CD4-positive, alpha-beta T cell (primary cell): ENCODE measurements around the gene NAV2. TPM values are rescaled to one million over a fixed set of nuclear protein-coding genes. Genes with fewer than 3 reads are reported as not detected.
"Not testable (repeated sequence)": the region's sequence is repeated elsewhere in the genome, so short reads cannot be mapped to it uniquely, and the experiment has no call there.

ENCODE experiments used
- ATAC-seq: fragments of 200-7000 bp; cut with Tn5 transposase; one replicate; pipeline ENCODE4 v1.10.0; 2022; ENCODE audit warnings: mild to moderate bottlenecking; ENCODE audit not compliant: poor library complexity
- CTCF ChIA-PET: fragments of 350-600 bp; sonication (Branson Sonifier 250); formaldehyde crosslinking; loops from one replicate; lab custom pipeline; 2021; ENCODE audit warnings: antibody characterized with exemption, inconsistent platforms; lab: Charles Lee
- POLR2A ChIA-PET: fragments of 350-600 bp; sonication (Branson Sonifier 250); formaldehyde crosslinking; loops from one replicate; lab custom pipeline; 2021; ENCODE audit warnings: antibody characterized with exemption, inconsistent platforms; lab: Charles Lee
- DNase-seq, 14 experiments: peaks; one replicate each; pipeline ENCODE4 v3.0.0-alpha.2; 2013 to 2020; ENCODE audit warnings: mixed read lengths in 2 of 14
- H3K27ac ChIP-seq, 2 donors: one replicate each; pipeline versions ENCODE4 v1.5.1 to v1.7.0; 2013; ENCODE audit warnings: low read length in 2 of 2, low read depth in 1 of 2, mild to moderate bottlenecking in 1 of 2
- H3K27me3 ChIP-seq, 2 experiments: 1 replicate in 1 of 2; 2 replicates in 1 of 2; pipeline versions ENCODE4 v1.6.1 to v1.7.0; 2013; ENCODE audit warnings: low read length in 2 of 2, control low read depth in 1 of 2, mild to moderate bottlenecking in 1 of 2, moderate library complexity in 1 of 2; ENCODE audit not compliant: insufficient read depth in 2 of 2, control insufficient read depth in 1 of 2
- H3K36me3 ChIP-seq: one replicate; pipeline ENCODE4 v1.6.1; 2013; ENCODE audit warnings: low read length, control low read depth; ENCODE audit not compliant: insufficient read depth
- H3K4me1 ChIP-seq: one replicate; pipeline ENCODE4 v1.6.1; 2013; ENCODE audit warnings: low read length, control low read depth; ENCODE audit not compliant: insufficient read depth
- H3K4me3 ChIP-seq: one replicate; pipeline ENCODE4 v1.5.1; 2013; ENCODE audit warnings: mild to moderate bottlenecking, low read length, moderate library complexity
- H3K9me3 ChIP-seq, 2 experiments: 1 replicate in 1 of 2; 2 replicates in 1 of 2; pipeline versions ENCODE4 v1.6.1 to v1.7.0; 2013; ENCODE audit warnings: low read length in 2 of 2, mild to moderate bottlenecking in 2 of 2, control low read depth in 1 of 2, moderate library complexity in 1 of 2; ENCODE audit not compliant: control insufficient read depth in 1 of 2, insufficient read depth in 1 of 2
- H3K27ac Mint-ChIP-seq: one replicate; pipeline ENCODE4 v1.8.0; 2020; ENCODE audit warnings: mixed read lengths
- H3K27me3 Mint-ChIP-seq: one replicate; pipeline ENCODE4 v1.8.0; 2021; ENCODE audit warnings: mixed read lengths
- H3K36me3 Mint-ChIP-seq: one replicate; pipeline ENCODE4 v1.8.0; 2021; ENCODE audit warnings: low read depth, mixed read lengths
- H3K4me1 Mint-ChIP-seq: one replicate; pipeline ENCODE4 v1.8.0; 2021; ENCODE audit warnings: low read depth, mixed read lengths
- H3K4me3 Mint-ChIP-seq: one replicate; pipeline ENCODE4 v1.8.0; 2020; ENCODE audit warnings: mild to moderate bottlenecking, mixed read lengths
- H3K9me3 Mint-ChIP-seq: one replicate; pipeline ENCODE4 v1.8.0; 2020; ENCODE audit warnings: mixed read lengths
- CTCF ChIP-seq: fragments of 200-600 bp; IDR thresholded peaks from one replicate; pipeline ENCODE4 v1.8.0; 2022; ENCODE audit warnings: antibody characterized with exemption, mild to moderate bottlenecking
- intact Hi-C, 2 experiments: fragments of 100-400 bp; cut with DNase I in 1 of 2; cut with micrococcal nuclease in 1 of 2; formaldehyde crosslinking; loops; one replicate each; pipeline versions ENCODE4 v1.15.1 to v1.9.0; 2023 to 2025; cut with DNase I, micrococcal nuclease
- total RNA-seq, 174 experiments: library from RNA in 2 of 174; stranded (reverse) in 2 of 174; gene quantifications; one replicate each; pipeline ENCODE4 v1.2.3 and lab custom pipeline; 2021 to 2026

Gene NAV2
- total RNA-seq, 2 experiments from 2014 or later, result 0.55 to 0.64 TPM

DNA sequence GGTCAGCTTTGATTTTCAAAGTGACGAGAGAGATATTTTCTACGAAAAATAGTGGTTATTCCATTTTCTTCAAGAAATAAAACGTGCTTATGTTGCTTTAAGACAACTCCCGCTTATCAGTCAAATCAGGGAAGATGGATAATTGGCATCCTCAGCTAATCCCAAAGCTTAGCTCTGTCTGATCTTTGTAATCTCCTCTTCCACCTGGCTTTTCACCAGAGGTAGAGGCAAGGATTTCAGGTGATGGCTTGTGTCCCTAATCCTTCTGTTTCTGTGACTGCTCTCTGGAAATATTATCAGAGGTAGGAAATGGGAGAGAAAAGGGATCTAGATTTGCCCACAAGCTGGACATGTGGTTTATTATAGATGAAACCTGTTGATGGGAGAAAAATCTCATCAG lies 368.7 kb downstream of the NAV2 start:
- Histone ChIP-seq H3K27ac (no peak overlapping the region), H3K4me3 (no peak overlapping the region), H3K36me3 (no peaks in the 10 kb centered on the region), H3K9me3 (no peaks in the 10 kb centered on the region), H3K27me3 (no peaks in the 10 kb centered on the region), H3K4me1 (no peaks in the 10 kb centered on the region)
- CTCF ChIA-PET, result interaction anchor here (1.0 kb wide), 1 partner anchor 11 kb away, joined by 3 read pairs; no protein-coding TSS in a partner anchor
- no peaks in the 10 kb centered on the region for H3K36me3 Mint-ChIP-seq
- DNase-seq (no peak), ATAC-seq (no peak)
- TF ChIP-seq CTCF, result no peak
- no peaks in the 10 kb centered on the region for H3K4me1 Mint-ChIP-seq
- H3K27ac Mint-ChIP-seq, result no peak overlapping the region
- no peak overlapping the region for H3K4me3 Mint-ChIP-seq
- no peaks in the 10 kb centered on the region for H3K9me3 Mint-ChIP-seq
- H3K27me3 Mint-ChIP-seq, result peaks cover 9% of the 10 kb centered on the region
- intact Hi-C loops, result no loop called here
- POLR2A ChIA-PET, result no interaction called here

GRCh38 chr11:20083877-20084276 lies 371.2 kb downstream of the NAV2 start:
- H3K4me3 ChIP-seq, H3K4me1 Mint-ChIP-seq, H3K9me3 Mint-ChIP-seq, H3K27me3 ChIP-seq, H3K36me3 ChIP-seq, intact Hi-C loops, DNase-seq, H3K27me3 Mint-ChIP-seq, H3K27ac Mint-ChIP-seq, H3K4me1 ChIP-seq, POLR2A ChIA-PET, ATAC-seq, H3K36me3 Mint-ChIP-seq, CTCF ChIA-PET, H3K9me3 ChIP-seq, H3K27ac ChIP-seq, H3K4me3 Mint-ChIP-seq: not testable (repeated sequence)

DNA sequence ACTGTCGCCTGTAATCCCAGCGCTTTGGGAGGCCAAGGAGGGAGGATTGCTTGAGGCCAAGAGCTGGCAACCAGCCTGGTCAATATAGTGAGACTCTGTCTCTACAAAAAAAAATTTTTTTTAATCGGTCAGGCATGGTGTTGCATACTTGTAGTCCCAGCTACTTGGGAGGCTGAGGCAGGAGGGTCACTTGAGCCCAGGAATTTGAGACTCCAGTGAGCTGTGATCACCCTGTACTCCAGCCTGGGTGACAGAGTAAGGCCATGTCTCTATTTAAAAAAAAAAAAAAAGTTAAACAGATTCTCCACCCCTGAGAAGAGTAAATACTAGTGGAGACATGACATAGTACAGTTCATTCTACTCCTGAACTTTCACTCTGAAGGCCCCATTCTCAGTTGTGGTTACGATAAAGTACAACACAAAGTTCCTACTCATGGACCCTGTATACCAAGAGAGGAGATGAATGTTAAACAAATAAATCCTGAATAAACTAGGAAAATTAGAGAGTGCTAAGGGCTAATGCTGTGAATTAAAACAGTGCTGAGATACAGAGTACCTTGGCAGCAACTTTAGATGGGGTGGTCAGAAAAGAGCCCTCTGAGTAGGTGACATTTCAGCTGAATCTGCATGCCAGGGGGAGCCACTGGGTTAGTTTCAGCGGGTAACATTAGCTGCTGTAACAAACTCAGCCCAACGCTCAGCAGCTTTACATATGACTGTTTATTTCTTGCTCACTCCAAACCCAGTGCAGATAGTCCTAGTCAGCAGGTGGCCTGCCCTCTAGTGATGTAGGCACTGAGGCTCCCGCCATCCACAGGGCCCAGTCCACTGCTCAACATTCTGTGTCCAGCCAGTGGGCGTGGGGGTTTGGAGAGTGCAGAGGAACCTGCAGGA lies 372.5 kb downstream of the NAV2 start:
- DNase-seq (no peak), ATAC-seq (no peak)
- H3K4me3 Mint-ChIP-seq, result no peak overlapping the region
- Histone ChIP-seq H3K27ac (no peak overlapping the region), H3K36me3 (no peaks in the 10 kb centered on the region), H3K4me3 (no peak overlapping the region), H3K27me3 (no peaks in the 10 kb centered on the region), H3K4me1 (no peaks in the 10 kb centered on the region), H3K9me3 (no peaks in the 10 kb centered on the region)
- ChIA-PET CTCF (no interaction called here), POLR2A (no interaction called here)
- H3K4me1 Mint-ChIP-seq, result peaks cover 6% of the 10 kb centered on the region
- H3K36me3 Mint-ChIP-seq, result no peaks in the 10 kb centered on the region
- H3K9me3 Mint-ChIP-seq, result no peaks in the 10 kb centered on the region
- H3K27me3 Mint-ChIP-seq, result peaks cover under 1% of the 10 kb centered on the region
- no peak overlapping the region for H3K27ac Mint-ChIP-seq
- no peak for TF ChIP-seq CTCF
- intact Hi-C loops, result no loop called here
